H1 (cell line): ENCODE measurements around the gene SCYL3.

ENCODE experiments used
- CHD1 ChIP-seq: IDR thresholded peaks from 2 replicates; pipeline ENCODE4 v1.6.1; 2012; ENCODE audit warnings: low read depth, low read length, improper control_type of control experiment
- CHD2 ChIP-seq: IDR thresholded peaks from 2 replicates; pipeline ENCODE4 v1.6.1; 2012; ENCODE audit warnings: low read length, improper control_type of control experiment
- CREB1 ChIP-seq: IDR thresholded peaks from 2 replicates; pipeline ENCODE4 v1.6.1; 2012; ENCODE audit warnings: inconsistent platforms
- EP300 ChIP-seq, 2 experiments: IDR thresholded peaks; 1 replicate in 1 of 2; 2 replicates in 1 of 2; pipeline ENCODE4 v1.6.1; 2011 to 2012; ENCODE audit warnings: low read depth in 2 of 2, low read length in 2 of 2, mild to moderate bottlenecking in 2 of 2, borderline replicate concordance in 1 of 2, inconsistent platforms in 1 of 2, moderate library complexity in 1 of 2
- EZH2 ChIP-seq: fragments of 200-600 bp; sonication (generic); IDR thresholded peaks from 2 replicates; pipeline ENCODE4 v1.7.1; 2012; ENCODE audit warnings: low read depth, mild to moderate bottlenecking, moderate library complexity, low read length, inconsistent platforms; ENCODE audit not compliant: severe bottlenecking
- KDM1A ChIP-seq: fragments of 200-600, 300-600 bp; sonication (generic); IDR thresholded peaks from 2 replicates; pipeline ENCODE4 v1.7.1; 2016; ENCODE audit warnings: mild to moderate bottlenecking, low read length, borderline replicate concordance
- MAFK ChIP-seq: IDR thresholded peaks from 2 replicates; pipeline ENCODE4 v1.6.1; 2012; ENCODE audit warnings: low read depth, mild to moderate bottlenecking, improper control_type of control experiment, low read length
- SIN3A ChIP-seq, 2 experiments: IDR thresholded peaks in 1 of 2; conservative IDR thresholded peaks in 1 of 2; 2 replicates each; pipeline ENCODE4 v1.6.1; 2011 to 2012; ENCODE audit warnings: low read length in 2 of 2, improper control_type of control experiment in 1 of 2, low read depth in 1 of 2, mild to moderate bottlenecking in 1 of 2
- TBP ChIP-seq: IDR thresholded peaks from 2 replicates; pipeline ENCODE4 v1.6.1; 2011; ENCODE audit warnings: low read depth, low read length, improper control_type of control experiment
- YY1 ChIP-seq: IDR thresholded peaks from 2 replicates; pipeline ENCODE4 v1.6.1; 2011; ENCODE audit warnings: low read depth, mild to moderate bottlenecking, low read length
- TF ChIP-seq, protein P1 (sequence below), 3 experiments: IDR thresholded peaks; 1 replicate in 2 of 3; 2 replicates in 1 of 3; pipeline versions ENCODE4 v1.5.1 to v1.6.1; 2011; ENCODE audit warnings: low read length in 3 of 3, mild to moderate bottlenecking in 3 of 3, inconsistent platforms in 2 of 3, low read depth in 1 of 3, moderate library complexity in 1 of 3; ENCODE audit not compliant: insufficient read depth in 1 of 3; ENCODE audit errors: control extremely low read depth in 1 of 3

DNA sequence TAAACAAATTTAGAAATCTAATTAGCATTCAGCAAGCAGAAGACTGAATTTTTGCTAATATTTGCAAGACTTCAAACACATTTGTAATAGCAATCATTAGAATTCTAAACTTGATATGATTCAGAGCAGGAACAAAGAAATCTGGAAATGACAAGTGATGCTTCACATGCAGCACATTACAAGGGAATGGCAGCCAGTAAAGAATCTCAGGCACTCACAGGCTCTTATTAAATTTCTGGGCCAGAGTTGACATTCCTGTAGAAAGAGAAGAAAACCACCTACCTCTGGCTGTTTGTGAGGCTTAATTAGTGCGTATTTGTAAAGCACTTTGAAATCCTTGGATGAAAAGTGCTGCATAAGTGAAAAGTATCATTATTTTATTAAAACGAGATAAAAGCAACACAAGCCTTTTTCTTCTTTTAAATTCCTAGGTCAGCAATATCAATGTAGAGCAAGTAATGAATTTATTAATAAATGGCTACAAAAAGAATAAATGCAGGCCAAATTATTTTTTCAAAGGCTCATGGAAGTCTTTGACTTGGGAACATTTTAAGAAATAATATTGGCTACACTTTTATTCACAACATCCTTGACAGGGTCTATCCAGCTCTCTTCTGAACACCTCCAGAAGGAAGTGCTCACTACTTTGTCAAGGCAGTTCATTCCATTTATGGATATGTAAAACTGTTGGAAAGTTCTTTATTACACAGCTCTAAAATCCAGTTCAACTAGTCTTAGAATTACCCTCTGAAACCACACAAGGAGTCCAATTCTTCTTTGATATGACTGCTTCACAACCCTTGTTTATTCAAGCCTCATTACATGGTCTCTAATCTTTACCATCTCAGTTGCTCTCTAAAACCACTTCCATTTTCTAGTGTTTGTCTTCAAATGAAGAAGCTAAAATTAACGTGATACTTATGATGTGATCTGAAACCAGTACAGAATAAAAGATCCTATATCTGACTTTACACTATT, 32.1 kb upstream of the SCYL3 start:
- TF ChIP-seq, protein P1, sequence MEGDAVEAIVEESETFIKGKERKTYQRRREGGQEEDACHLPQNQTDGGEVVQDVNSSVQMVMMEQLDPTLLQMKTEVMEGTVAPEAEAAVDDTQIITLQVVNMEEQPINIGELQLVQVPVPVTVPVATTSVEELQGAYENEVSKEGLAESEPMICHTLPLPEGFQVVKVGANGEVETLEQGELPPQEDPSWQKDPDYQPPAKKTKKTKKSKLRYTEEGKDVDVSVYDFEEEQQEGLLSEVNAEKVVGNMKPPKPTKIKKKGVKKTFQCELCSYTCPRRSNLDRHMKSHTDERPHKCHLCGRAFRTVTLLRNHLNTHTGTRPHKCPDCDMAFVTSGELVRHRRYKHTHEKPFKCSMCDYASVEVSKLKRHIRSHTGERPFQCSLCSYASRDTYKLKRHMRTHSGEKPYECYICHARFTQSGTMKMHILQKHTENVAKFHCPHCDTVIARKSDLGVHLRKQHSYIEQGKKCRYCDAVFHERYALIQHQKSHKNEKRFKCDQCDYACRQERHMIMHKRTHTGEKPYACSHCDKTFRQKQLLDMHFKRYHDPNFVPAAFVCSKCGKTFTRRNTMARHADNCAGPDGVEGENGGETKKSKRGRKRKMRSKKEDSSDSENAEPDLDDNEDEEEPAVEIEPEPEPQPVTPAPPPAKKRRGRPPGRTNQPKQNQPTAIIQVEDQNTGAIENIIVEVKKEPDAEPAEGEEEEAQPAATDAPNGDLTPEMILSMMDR (IDR thresholded peaks at IDR 0.05; ENCODE audit: control extremely low read depth in 1 of 3, insufficient read depth in 1 of 3, low read depth in 1 of 3, low read length in 3 of 3), result no peak
- TF ChIP-seq KDM1A, result no peak
- TF ChIP-seq EP300 (IDR thresholded peaks at IDR 0.05; ENCODE audit: borderline replicate concordance in 1 of 2, low read depth in 2 of 2, low read length in 2 of 2), result no peak
- TF ChIP-seq YY1, result no peak
- no peak for TF ChIP-seq TBP
- TF ChIP-seq EZH2, result no peak
- no peak for TF ChIP-seq SIN3A (conservative IDR thresholded peaks at IDR 0.05 in 1 of 2, IDR thresholded peaks at IDR 0.05 in 1 of 2; ENCODE audit: low read depth in 1 of 2, low read length in 2 of 2)
- no peak for TF ChIP-seq CHD2
- TF ChIP-seq MAFK, result no peak
- no peak for TF ChIP-seq CREB1
- no peak for TF ChIP-seq CHD1
